ENCODE data around the gene RRAS.
"Not testable (repeated sequence)": the region's sequence is repeated elsewhere in the genome, so short reads cannot be mapped to it uniquely, and the experiment has no call there.

RRAS gene

GRCh38 chr19:49626226-49626625 lies 13.7 kb downstream of the RRAS start:
- no peak for DNase-seq

DNA sequence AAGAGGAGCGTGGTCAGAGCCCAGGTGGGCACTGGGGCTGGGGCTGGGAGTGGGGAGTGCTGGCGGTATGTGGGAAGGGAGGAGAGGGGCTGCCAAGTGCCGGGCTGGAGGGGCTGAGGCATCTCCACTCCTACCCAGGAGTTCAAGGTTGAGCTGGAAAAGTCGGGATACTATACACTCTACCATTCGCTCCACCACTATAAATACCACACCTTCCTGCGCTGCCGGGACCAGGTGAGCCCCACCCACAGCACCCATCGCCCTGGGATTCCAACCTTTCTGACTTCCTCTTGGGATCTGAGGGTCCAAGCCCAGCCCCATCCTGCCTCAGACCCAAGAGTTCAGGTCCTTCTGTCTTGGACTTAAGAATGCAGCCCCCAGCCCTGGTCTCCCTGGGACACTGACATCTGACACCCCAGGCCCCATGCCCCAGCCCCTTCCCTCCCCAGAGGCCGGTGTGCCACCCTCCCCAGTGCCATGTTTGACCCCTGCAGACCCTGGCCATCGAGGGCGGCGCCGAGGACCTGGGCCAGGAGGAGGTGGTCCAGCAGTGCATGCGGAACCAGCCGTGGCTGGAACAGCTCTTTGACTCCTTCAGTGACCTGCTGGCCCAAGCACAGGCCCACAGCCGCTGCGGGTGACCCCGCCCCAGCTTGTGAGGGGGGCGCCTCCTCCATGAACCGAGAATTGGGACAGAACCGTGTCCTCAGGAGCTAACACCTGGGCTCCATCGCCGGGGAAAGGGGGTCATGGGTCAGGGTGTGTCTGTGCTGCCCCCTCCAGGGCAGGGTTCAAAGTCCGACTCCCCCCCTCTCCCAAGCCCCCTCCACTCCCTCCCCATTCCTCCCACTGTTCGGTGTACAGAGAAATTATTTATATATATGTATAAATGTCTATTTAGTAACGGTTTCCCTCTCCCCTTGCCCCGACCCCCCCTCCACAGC lies 14.7 kb downstream of the RRAS start:
- DNase-seq = no peak

GRCh38 chr19:49617860-49618259 lies 22.1 kb downstream of the RRAS start:
- DNase-seq = not testable (repeated sequence)

DNA sequence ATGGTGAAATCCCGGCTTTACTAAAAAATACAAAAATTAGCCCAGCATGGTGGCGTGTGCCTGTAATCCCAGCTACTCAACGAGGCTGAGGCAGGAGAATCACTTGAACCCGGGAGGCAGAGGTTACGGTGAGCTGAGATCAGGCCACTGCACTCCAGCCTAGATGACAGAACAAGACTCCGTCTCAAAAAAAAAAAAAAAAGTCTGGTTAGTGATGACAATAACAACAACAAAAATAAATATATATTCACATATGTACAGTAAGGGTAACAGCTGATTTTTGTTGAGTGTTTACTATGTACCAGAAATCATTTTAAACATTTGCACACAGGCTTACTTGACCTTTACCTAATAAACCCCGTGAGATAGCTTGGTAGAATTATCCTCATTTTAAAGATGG lies 23.0 kb downstream of the RRAS start:
- DNase-seq = no peak

- DNase-seq = no peak
These were observed 23.4 kb downstream of the RRAS start for GRCh38 chr19:49616532-49616931.

DNA sequence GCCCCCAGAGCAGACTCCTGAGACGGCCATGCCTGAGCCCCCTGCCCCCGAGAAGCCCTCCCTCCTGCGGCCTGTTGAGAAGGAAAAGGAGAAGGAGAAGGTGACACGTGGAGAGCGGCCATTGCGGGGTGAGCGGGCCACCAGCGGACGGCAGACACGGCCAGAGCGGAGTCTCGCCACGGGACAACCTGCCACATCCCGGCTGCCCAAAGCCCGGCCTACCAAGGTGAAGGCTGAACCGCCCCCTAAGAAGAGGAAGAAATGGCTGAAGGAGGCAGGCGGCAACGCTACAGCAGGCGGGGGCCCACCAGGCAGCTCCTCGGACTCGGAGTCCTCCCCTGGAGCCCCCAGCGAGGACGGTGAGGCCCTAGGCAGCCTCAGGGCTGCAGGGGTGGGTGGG lies 24.1 kb downstream of the RRAS start:
- no peak for DNase-seq

- no peak for DNase-seq
These were observed 25.7 kb downstream of the RRAS start for GRCh38 chr19:49614096-49614833.

GRCh38 chr19:49613374-49613773 lies 26.6 kb downstream of the RRAS start:
- no peak for DNase-seq

GRCh38 chr19:49609499-49610092 lies 30.3 kb downstream of the RRAS start:
- DNase-seq = no peak

DNA sequence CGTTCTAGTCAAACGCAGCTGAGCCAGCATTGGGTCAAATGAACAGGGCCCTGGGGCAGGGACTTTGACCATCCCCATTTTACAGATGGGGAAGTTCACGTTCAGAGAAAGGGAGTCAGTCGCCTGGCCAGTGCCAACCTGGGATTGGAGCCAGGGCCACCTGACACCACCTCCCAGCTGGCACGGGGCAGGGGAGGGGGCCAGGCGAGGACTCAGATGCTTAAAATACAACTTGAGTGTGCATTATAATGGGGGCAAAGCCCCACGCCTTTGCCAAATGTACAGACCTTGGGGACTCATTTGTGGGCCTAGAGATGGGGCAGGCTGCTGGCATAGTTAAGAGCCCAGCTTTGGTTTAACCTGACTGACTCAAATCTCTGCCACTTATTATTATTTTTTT lies 34.3 kb downstream of the RRAS start:
- no peak for DNase-seq

- DNase-seq = no peak
These were observed 37.1 kb downstream of the RRAS start for GRCh38 chr19:49602806-49603205.

DNA sequence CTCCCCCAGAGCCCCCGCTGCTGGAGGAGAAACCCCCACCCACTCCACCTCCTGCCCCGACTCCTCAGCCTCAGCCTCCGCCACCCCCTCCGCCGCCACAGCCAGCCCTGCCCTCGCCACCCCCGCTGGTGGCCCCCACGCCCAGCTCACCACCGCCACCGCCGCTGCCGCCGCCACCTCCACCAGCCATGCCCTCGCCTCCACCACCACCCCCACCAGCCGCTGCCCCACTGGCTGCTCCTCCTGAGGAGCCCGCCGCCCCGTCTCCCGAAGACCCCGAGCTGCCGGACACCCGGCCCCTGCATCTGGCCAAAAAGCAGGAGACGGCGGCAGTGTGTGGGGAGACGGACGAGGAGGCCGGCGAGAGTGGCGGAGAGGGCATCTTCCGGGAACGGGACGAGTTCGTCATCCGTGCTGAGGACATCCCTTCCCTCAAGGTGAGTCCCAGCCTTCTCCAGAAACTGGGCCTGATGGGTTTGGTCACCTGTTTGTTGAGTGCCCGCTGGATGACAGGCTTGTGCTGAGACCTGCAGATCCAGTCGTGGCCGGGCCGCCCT lies 38.4 kb downstream of the RRAS start:
- no peak for DNase-seq

DNA sequence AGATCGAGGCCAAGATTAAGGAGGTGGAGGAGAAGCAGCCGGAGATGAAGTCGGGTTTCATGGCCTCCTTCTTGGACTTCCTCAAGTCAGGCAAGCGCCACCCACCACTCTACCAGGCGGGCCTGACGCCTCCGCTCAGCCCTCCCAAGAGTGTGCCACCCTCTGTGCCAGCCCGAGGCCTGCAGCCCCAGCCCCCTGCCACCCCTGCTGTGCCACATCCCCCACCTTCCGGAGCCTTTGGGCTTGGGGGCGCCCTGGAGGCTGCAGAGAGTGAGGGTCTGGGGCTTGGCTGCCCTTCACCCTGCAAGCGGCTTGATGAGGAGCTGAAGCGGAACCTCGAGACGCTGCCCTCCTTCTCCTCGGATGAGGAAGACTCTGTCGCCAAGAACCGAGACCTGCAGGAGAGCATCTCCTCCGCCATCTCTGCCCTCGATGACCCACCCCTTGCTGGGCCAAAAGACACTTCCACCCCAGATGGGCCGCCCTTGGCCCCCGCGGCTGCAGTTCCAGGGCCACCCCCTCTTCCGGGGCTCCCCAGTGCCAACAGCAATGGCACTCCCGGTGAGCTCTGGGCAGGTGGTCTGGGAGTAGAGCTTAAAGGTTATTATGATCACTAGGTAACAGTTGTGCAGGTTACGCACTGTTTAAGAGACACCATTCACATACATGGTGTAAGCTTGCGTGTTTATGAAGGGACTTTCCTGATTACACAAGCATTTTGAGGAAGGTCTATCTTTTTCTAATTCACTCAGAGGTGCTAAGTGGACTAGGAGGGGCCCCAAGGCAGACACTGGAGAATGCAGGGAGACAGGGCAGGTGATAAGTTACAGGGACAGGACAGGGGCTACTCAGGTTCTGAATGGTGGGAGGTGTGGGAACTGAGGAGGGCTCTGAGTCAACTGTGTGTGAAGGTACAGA lies 40.3 kb downstream of the RRAS start:
- DNase-seq = no peak

DNA sequence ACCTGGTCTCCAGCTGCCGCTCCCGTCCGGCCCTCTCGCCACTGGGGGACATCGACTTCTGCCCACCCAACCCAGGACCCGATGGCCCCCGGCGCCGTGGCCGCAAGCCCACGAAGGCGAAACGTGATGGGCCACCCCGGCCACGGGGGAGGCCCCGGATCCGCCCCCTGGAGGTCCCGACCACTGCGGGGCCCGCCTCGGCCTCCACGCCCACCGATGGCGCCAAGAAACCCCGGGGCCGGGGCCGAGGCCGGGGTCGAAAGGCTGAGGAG lies 42.3 kb downstream of the RRAS start:
- no peak for DNase-seq

DNA sequence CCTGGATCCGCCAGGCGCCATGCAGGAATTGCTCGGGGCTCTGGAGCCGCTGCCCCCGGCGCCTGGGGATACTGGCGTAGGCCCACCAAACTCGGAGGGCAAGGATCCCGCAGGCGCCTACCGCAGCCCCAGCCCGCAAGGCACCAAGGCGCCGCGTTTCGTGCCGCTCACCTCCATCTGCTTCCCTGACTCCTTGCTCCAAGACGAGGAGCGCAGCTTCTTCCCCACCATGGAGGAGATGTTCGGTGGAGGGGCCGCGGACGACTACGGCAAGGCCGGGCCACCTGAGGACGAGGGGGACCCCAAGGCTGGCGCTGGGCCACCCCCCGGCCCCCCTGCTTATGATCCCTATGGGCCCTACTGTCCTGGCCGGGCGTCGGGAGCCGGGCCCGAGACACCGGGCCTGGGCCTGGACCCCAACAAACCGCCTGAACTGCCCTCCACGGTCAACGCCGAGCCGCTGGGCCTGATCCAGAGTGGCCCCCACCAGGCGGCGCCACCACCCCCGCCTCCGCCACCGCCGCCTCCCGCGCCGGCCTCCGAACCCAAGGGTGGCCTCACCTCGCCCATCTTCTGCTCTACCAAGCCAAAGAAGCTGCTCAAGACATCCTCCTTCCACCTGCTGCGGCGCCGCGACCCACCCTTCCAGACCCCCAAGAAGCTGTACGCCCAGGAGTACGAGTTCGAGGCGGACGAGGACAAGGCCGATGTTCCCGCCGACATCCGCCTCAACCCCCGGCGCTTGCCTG lies 42.8 kb downstream of the RRAS start:
- no peak for DNase-seq

DNA sequence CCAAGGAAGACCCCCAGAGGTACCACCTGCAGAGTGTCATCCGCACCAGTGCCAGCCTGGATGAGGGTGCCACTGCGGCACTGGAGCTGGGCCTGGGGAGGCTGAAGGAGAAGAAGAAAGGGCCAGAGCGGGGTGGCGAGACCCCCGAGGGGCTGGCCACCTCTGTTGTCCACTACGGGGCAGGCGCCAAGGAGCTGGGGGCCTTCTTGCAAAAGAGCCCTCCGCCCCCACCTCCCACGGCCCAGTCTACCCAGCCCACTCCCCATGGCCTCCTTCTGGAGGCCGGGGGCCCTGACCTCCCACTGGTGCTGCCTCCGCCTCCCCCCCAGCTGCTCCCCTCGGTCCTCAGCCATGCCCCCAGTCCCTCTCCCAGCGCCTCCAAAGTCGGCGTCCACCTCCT lies 43.5 kb downstream of the RRAS start:
- DNase-seq = no peak

- no peak for DNase-seq
These were observed 44.0 kb downstream of the RRAS start for GRCh38 chr19:49595819-49596404.

GRCh38 chr19:49594993-49595818 lies 44.7 kb downstream of the RRAS start:
- no peak for DNase-seq

GRCh38 chr19:49594157-49594992 lies 45.6 kb downstream of the RRAS start:
- DNase-seq = no peak

Measured in midbrain (tissue), 1 donor.